RWPE1 (cell line): ENCODE measurements around the gene ITGA6.

Source experiments
- CTCF ChIA-PET: fragments of 350-600 bp; sonication (Branson Sonifier 250); formaldehyde crosslinking; extraction: SDS; loops from one replicate; lab custom pipeline; 2021; lab: Yijun Ruan, JAX
- POLR2A ChIA-PET: fragments of 400-600 bp; formaldehyde crosslinking; extraction: SDS; loops from one replicate; lab custom pipeline; 2020; ENCODE audit warnings: antibody characterized with exemption; ENCODE audit not compliant: low non-redundant PET; lab: Yijun Ruan, JAX
- DNase-seq: peaks from one replicate; pipeline ENCODE4 v3.0.0; 2012; ENCODE audit warnings: low spot score
- H3K27ac ChIP-seq: fragments of 450-650 bp; 2 replicates; pipeline ENCODE4 v1.5.1; 2017
- CTCF ChIP-seq: fragments of 450-650 bp; conservative IDR thresholded peaks from 2 replicates; pipeline ENCODE4 v1.5.1; 2017; ENCODE audit warnings: low read depth, mild to moderate bottlenecking

Gene ITGA6

GRCh38 chr2:172464400-172465129, 37.2 kb downstream of the ITGA6 start:
- POLR2A ChIA-PET = no interaction called here
- peak overlapping the region; percentile 78; the same call in 1 of the 2 replicates for H3K27ac ChIP-seq
- TF ChIP-seq CTCF = no peak
- DNase-seq = no peak
- CTCF ChIA-PET = interaction anchor here (0.6 to 1.5 kb wide), 4 partner anchors 17 to 337 kb away, joined by 3 to 6 read pairs (median 3); no protein-coding TSS in a partner anchor

GRCh38 chr2:172465417-172466334, 38.3 kb downstream of the ITGA6 start:
- CTCF ChIA-PET = interaction anchor here (0.8 to 1.5 kb wide), 2 partner anchors 38 to 293 kb away, joined by 3 to 6 read pairs; partner anchors contain the start of gene ITGA6
- DNase-seq = peak; percentile 69

DNA sequence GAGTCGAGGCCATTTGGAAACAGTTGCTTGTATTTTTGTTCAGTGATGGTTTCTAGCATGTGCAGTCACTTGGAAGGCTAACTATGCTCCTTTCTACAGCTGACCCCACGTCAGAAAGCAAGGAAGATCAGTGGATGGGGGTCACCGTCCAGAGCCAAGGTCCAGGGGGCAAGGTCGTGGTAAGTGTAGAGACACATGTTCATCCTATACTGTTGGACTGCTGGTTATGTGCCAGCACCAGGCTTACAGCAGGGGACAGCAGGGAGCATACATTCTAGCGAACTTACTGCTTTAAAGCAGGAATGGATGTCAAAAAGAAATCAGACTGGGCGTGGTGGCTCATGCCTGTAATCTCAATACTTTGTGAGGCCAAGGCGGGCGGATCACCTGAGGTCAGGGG, 40.0 kb downstream of the ITGA6 start:
- DNase-seq = no peak
- no peak for TF ChIP-seq CTCF
- ChIA-PET POLR2A (no interaction called here), CTCF (interaction anchor here (1.7 kb wide), 1 partner anchor 295 kb away, joined by 10 read pairs; no protein-coding TSS in a partner anchor)
- H3K27ac ChIP-seq = peak overlapping the region; percentile 44; the same call in 1 of the 2 replicates

More at GRCh38 chr2:172465417-172466334, 38.3 kb downstream of the ITGA6 start:
- H3K27ac ChIP-seq = peak overlapping the region; percentile 74
- TF ChIP-seq CTCF = peak; percentile 85
- POLR2A ChIA-PET = no interaction called here

DNA sequence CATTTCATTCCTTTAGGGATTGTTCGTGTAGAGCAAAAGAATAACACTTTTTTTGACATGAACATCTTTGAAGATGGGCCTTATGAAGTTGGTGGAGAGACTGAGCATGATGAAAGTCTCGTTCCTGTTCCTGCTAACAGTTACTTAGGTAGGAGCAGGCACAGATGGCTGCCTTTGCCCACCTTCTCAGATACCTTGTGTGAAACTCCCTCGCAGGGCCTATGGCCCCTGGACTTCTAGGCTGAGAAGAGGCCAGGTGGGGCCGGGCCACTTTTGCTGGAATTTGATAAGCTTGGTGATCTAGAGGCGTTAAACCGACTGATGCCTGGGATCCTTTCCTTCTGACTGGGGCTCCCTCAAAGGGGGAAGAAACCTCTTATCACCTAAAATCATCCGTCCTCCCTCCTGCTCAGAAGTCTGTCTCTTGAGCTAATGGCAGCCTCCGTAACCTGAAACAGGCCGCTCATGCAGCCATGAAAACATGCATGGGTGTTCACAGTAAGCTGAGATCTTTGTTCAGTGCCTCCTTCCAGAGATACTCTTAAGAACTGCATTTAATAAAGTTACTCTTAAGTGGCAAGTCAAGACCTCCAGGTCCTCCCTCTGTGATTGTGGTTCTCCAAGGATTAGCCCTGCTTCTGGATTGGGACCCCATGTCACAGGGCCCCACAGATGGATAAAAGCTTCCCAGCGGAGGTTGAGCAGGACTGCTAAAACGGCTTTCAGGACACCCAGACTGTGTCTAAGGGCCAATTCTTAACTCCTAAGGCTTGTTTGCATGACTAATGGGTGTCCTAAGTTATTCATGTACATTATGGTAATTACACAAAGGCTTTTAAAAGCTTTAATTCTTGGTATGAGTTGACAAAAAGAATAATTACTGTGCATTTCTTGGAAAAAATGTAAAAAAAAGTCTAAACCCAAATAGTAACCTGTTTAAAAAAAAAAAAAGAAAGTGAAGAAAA, 43.9 kb downstream of the ITGA6 start:
- POLR2A ChIA-PET = no interaction called here
- DNase-seq = no peak
- TF ChIP-seq CTCF = no peak
- peak overlapping the region; percentile 39 for H3K27ac ChIP-seq
- CTCF ChIA-PET = interaction anchor here (0.5 to 0.6 kb wide), 2 partner anchors 10 to 227 kb away, joined by 3 to 4 read pairs; no protein-coding TSS in a partner anchor

DNA sequence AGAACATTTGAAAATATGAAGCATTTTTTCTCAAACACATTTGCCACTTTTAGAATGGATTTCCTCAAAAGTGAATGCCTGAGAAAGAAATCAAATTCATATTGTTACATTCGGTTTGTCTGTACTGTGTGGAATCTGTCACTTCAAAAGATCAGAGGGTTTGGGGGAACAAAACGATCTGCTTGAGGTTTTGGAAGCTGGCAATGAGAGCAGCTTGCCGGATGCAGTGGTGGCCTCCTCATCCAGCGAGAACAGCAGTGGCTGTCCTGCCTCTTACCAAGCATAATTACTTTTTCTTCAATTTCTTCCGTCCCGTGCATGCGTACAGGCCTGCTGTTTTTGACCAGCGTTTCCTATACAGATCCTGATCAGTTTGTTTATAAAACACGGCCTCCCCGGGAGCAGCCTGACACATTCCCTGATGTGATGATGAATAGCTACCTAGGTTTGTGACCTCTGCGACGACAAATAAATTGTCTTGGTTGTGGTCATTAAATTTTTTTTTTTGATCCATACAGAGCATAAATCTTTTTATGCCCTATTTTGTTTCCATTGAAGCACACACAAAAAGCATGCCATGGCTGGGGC, 45.2 kb downstream of the ITGA6 start:
- DNase-seq = no peak
- 0 out of 2 replicates have a peak overlapping the region, but pooled peaks have one; percentile 23 for H3K27ac ChIP-seq
- TF ChIP-seq CTCF = no peak
- ChIA-PET CTCF (interaction anchor here (0.6 to 1.5 kb wide), 4 partner anchors 12 to 276 kb away, joined by 3 read pairs; no protein-coding TSS in a partner anchor), POLR2A (no interaction called here)
